GM23338 (cell line): Measurements from ENCODE around the gene LAX1. TPM values are rescaled to one million over a fixed set of nuclear protein-coding genes. Genes with fewer than 3 reads are reported as not detected.
A peak's percentile ranks its signal among the peaks of the same experiment; 100 is the strongest.

Experiments
- ATAC-seq: fragments of 200-7000 bp; cut with Tn5 transposase; 3 replicates; pipeline ENCODE4 v1.9.1; 2020
- DNase-seq: peaks from one replicate; pipeline ENCODE4 v3.0.0-alpha.2; 2015; ENCODE audit warnings: low spot score
- H2AFZ ChIP-seq: fragments of 200-600 bp; sonication (generic); 2 replicates; pipeline ENCODE4 v1.8.0; 2016; ENCODE audit warnings: antibody characterized with exemption, mild to moderate bottlenecking, moderate library complexity
- H3F3A ChIP-seq: fragments of 200-600 bp; sonication (generic); replicated peaks from 2 replicates; pipeline ENCODE4 v1.8.0; 2017; ENCODE audit warnings: antibody characterized with exemption, mixed run types, low read depth
- H3K27ac ChIP-seq: fragments of 200-600 bp; sonication (generic); 2 replicates; pipeline ENCODE4 v1.6.1; 2016; ENCODE audit warnings: low read depth
- H3K27me3 ChIP-seq: fragments of 200-600 bp; sonication (generic); 2 replicates; pipeline ENCODE4 v1.8.0; 2016; ENCODE audit warnings: mild to moderate bottlenecking, mixed run types, moderate library complexity; ENCODE audit not compliant: insufficient read depth
- H3K36me3 ChIP-seq: fragments of 200-600 bp; sonication (generic); 2 replicates; pipeline ENCODE4 v1.8.0; 2016; ENCODE audit warnings: mild to moderate bottlenecking; ENCODE audit not compliant: insufficient read depth
- H3K4me1 ChIP-seq: fragments of 200-600 bp; sonication (generic); 2 replicates; pipeline ENCODE4 v1.8.0; 2016; ENCODE audit warnings: mild to moderate bottlenecking, moderate library complexity; ENCODE audit not compliant: insufficient read depth
- H3K4me2 ChIP-seq: fragments of 200-600 bp; sonication (generic); 2 replicates; pipeline ENCODE4 v1.7.1; 2017; ENCODE audit warnings: mixed run types
- H3K4me3 ChIP-seq: fragments of 200-600 bp; sonication (generic); 2 replicates; pipeline ENCODE4 v1.6.1; 2016; ENCODE audit warnings: mixed run types
- H3K79me2 ChIP-seq: fragments of 200-600 bp; sonication (generic); replicated peaks from 2 replicates; pipeline ENCODE4 v1.8.0; 2017; ENCODE audit warnings: mild to moderate bottlenecking; ENCODE audit not compliant: insufficient read depth
- H3K9me2 ChIP-seq: fragments of 200-600 bp; sonication (generic); 2 replicates; pipeline ENCODE4 v1.8.0; 2017; ENCODE audit not compliant: insufficient read depth
- H4K20me1 ChIP-seq: fragments of 200-600 bp; sonication (generic); replicated peaks from 2 replicates; pipeline ENCODE4 v1.8.0; 2017; ENCODE audit warnings: mild to moderate bottlenecking; ENCODE audit not compliant: insufficient read depth
- H3K27ac Mint-ChIP-seq: 2 replicates; pipeline ENCODE4 v1.8.0; 2020; ENCODE audit warnings: inconsistent platforms, mild to moderate bottlenecking, moderate library complexity, mixed read lengths
- H3K27me3 Mint-ChIP-seq: 3 replicates; pipeline ENCODE4 v1.8.0; 2022; ENCODE audit warnings: low read depth, mild to moderate bottlenecking, moderate library complexity, mixed read lengths, inconsistent platforms; ENCODE audit not compliant: insufficient read depth, poor library complexity
- H3K36me3 Mint-ChIP-seq: 3 replicates; pipeline ENCODE4 v1.8.0; 2021; ENCODE audit warnings: low read depth, mild to moderate bottlenecking, inconsistent platforms, moderate library complexity, mixed read lengths
- H3K4me1 Mint-ChIP-seq: 3 replicates; pipeline ENCODE4 v1.8.0; 2020; ENCODE audit warnings: mild to moderate bottlenecking, inconsistent platforms, mixed read lengths
- H3K4me3 Mint-ChIP-seq: 3 replicates; pipeline ENCODE4 v1.8.0; 2021; ENCODE audit warnings: moderate library complexity, mild to moderate bottlenecking, inconsistent platforms, mixed read lengths
- H3K9me3 Mint-ChIP-seq: 3 replicates; pipeline ENCODE4 v1.8.0; 2020; ENCODE audit warnings: moderate library complexity, mild to moderate bottlenecking, inconsistent platforms, mixed read lengths
- CREB1 ChIP-seq: fragments of 250-450 bp; sonication (Bioruptor Pico); IDR thresholded peaks from 2 replicates; pipeline ENCODE4 v1.5.0; 2020; ENCODE audit warnings: low read depth, mild to moderate bottlenecking, moderate library complexity
- EZH2 ChIP-seq: fragments of 200-600 bp; sonication (generic); IDR thresholded peaks from one replicate; pipeline ENCODE4 v1.8.0; 2017; ENCODE audit warnings: antibody characterized with exemption, mild to moderate bottlenecking, low read depth; ENCODE audit not compliant: unreplicated experiment
- EZH2phosphoT487 ChIP-seq: fragments of 200-600 bp; sonication (generic); IDR thresholded peaks from one replicate; pipeline ENCODE4 v1.8.1; 2018; ENCODE audit warnings: antibody characterized with exemption; ENCODE audit not compliant: unreplicated experiment
- JUNB ChIP-seq: IDR thresholded peaks from one replicate; pipeline ENCODE4 v1.6.1; 2016; ENCODE audit warnings: antibody characterized with exemption; ENCODE audit not compliant: unreplicated experiment
- NANOG ChIP-seq: IDR thresholded peaks from 2 replicates; pipeline ENCODE4 v1.6.1; 2016; ENCODE audit warnings: antibody characterized with exemption, borderline replicate concordance
- POLR2AphosphoS5 ChIP-seq: IDR thresholded peaks from 2 replicates; pipeline ENCODE4 v1.6.1; 2016; ENCODE audit warnings: antibody characterized with exemption, low read depth
- STAT1 ChIP-seq: IDR thresholded peaks from one replicate; pipeline ENCODE4 v1.6.1; 2016; ENCODE audit warnings: antibody characterized with exemption; ENCODE audit not compliant: unreplicated experiment
- ZNF114 ChIP-seq: fragments of 250-450 bp; sonication (Bioruptor Pico); IDR thresholded peaks from 2 replicates; pipeline ENCODE4 v1.5.0; 2020; ENCODE audit warnings: mild to moderate bottlenecking, moderate library complexity
- ZNF331 ChIP-seq: fragments of 250-450 bp; sonication (Bioruptor Pico); IDR thresholded peaks from 2 replicates; pipeline ENCODE4 v1.5.0; 2020; ENCODE audit warnings: low read depth, mild to moderate bottlenecking, moderate library complexity
- polyA plus RNA-seq: library from polyadenylated mRNA; unstranded; fragments of >200 nt; fragmentation: Nextera tagmentation; extraction: Ambion mirVana; gene quantifications from 2 replicates; pipeline ENCODE4 v1.2.1, GENCODE V29; 2016
- total RNA-seq: library from RNA; depleted of rRNA; stranded (reverse); fragments of >200 nt; shearing (Covaris generic); gene quantifications from 2 replicates; pipeline ENCODE4 v1.2.3, GENCODE V29; 2014
- TF ChIP-seq, protein P1 (sequence below): IDR thresholded peaks from 2 replicates; pipeline ENCODE4 v1.6.1; 2016; ENCODE audit warnings: antibody characterized with exemption
- TF ChIP-seq, protein P2 (sequence below), 2 experiments: fragments of 200-600 bp in 1 of 2; sonication (generic) in 1 of 2; conservative IDR thresholded peaks; 2 replicates each; pipeline versions ENCODE4 v1.5.1 to v1.6.1; 2016 to 2017; ENCODE audit warnings: antibody characterized with exemption in 2 of 2, low read depth in 2 of 2, mild to moderate bottlenecking in 2 of 2, moderate library complexity in 1 of 2
- TF ChIP-seq, protein P3 (sequence below): IDR thresholded peaks from one replicate; pipeline ENCODE4 v1.6.1; 2018; ENCODE audit warnings: antibody characterized with exemption; ENCODE audit not compliant: unreplicated experiment

LAX1 gene
- total and polyA plus RNA-seq, 2 experiments from 2014 or later = not detected

DNA sequence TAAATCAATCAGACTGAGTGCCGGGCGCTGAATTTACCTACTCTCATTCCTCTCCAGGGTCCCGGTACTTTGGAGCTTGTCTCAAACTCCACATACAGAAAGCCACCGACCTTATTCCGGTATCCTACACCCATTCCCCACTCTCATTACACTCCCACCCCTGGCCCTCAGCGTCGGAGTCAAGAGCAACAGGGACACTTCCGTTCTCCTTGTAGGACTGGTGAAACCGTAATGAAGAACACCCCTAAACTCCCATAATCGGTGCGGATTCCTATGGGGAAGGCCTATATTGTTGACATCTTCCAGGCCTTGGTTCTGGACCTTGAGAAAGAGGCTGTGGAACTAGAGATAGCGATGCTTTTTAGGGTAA is 31.2 kb downstream of the LAX1 start (continued):
- TF ChIP-seq, protein P1, sequence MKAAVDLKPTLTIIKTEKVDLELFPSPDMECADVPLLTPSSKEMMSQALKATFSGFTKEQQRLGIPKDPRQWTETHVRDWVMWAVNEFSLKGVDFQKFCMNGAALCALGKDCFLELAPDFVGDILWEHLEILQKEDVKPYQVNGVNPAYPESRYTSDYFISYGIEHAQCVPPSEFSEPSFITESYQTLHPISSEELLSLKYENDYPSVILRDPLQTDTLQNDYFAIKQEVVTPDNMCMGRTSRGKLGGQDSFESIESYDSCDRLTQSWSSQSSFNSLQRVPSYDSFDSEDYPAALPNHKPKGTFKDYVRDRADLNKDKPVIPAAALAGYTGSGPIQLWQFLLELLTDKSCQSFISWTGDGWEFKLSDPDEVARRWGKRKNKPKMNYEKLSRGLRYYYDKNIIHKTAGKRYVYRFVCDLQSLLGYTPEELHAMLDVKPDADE = no peak
- TF ChIP-seq STAT1 (no peak), EZH2 (no peak), CREB1 (no peak), EZH2phosphoT487 (no peak), NANOG (no peak)
- TF ChIP-seq, protein P2, sequence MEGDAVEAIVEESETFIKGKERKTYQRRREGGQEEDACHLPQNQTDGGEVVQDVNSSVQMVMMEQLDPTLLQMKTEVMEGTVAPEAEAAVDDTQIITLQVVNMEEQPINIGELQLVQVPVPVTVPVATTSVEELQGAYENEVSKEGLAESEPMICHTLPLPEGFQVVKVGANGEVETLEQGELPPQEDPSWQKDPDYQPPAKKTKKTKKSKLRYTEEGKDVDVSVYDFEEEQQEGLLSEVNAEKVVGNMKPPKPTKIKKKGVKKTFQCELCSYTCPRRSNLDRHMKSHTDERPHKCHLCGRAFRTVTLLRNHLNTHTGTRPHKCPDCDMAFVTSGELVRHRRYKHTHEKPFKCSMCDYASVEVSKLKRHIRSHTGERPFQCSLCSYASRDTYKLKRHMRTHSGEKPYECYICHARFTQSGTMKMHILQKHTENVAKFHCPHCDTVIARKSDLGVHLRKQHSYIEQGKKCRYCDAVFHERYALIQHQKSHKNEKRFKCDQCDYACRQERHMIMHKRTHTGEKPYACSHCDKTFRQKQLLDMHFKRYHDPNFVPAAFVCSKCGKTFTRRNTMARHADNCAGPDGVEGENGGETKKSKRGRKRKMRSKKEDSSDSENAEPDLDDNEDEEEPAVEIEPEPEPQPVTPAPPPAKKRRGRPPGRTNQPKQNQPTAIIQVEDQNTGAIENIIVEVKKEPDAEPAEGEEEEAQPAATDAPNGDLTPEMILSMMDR (conservative IDR thresholded peaks at IDR 0.05; ENCODE audit: low read depth in 2 of 2) = no peak

DNA sequence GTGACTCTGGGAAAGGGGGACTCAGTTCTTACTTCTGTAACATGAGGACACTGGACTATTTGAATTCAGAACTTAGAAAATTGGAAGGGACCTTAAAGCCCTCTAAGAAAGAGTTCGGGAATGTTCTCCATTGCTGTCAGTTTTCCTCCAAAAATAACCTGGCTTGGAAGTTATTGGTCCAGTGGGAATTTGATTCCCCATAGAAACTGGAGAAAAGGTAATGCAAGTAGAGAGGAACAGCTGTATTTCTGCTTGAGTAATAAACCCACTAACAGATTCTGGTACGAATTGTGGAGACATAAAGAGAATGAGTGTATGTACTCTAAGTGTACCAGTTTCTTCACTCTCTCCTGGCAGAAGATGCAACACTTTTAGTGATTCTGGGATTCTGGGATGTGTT is 32.2 kb downstream of the LAX1 start:
- Mint-ChIP-seq H3K4me3 (peak overlapping the region; percentile 94), H3K36me3 (peaks cover 42% of the 10 kb centered on the region), H3K27me3 (peaks cover 13% of the 10 kb centered on the region), H3K9me3 (peaks cover 30% of the 10 kb centered on the region), H3K4me1 (peaks cover 44% of the 10 kb centered on the region), H3K27ac (0 out of 2 replicates have a peak overlapping the region, but pooled peaks have one; percentile 62)
- Histone ChIP-seq H3K27ac (peak overlapping the region; percentile 100; the same call in 1 of the 2 replicates), H3K4me3 (peak overlapping the region; percentile 73), H3K4me2 (peak overlapping the region; percentile 84), H3K9me2 (peaks cover 13% of the 10 kb centered on the region), H2AFZ (no peak overlapping the region), H3K79me2 (peaks cover 62% of the 10 kb centered on the region), H4K20me1 (peaks cover 19% of the 10 kb centered on the region), H3K27me3 (no peaks in the 10 kb centered on the region), H3K4me1 (peaks cover 17% of the 10 kb centered on the region), H3F3A (peaks cover 12% of the 10 kb centered on the region), H3K36me3 (peaks cover 16% of the 10 kb centered on the region; the same call in 1 of the 2 replicates)
- no peak for DNase-seq
- ATAC-seq = no peak
- TF ChIP-seq EZH2phosphoT487 (no peak), POLR2AphosphoS5 (no peak), JUNB (no peak), ZNF114 (CRISPR knock-in tag) (no peak), STAT1 (no peak), ZNF331 (no peak), EZH2 (no peak), NANOG (no peak)
- TF ChIP-seq, protein P1 = no peak
- TF ChIP-seq, protein P2 (conservative IDR thresholded peaks at IDR 0.05; ENCODE audit: low read depth in 2 of 2) = no peak
- TF ChIP-seq, protein P3, sequence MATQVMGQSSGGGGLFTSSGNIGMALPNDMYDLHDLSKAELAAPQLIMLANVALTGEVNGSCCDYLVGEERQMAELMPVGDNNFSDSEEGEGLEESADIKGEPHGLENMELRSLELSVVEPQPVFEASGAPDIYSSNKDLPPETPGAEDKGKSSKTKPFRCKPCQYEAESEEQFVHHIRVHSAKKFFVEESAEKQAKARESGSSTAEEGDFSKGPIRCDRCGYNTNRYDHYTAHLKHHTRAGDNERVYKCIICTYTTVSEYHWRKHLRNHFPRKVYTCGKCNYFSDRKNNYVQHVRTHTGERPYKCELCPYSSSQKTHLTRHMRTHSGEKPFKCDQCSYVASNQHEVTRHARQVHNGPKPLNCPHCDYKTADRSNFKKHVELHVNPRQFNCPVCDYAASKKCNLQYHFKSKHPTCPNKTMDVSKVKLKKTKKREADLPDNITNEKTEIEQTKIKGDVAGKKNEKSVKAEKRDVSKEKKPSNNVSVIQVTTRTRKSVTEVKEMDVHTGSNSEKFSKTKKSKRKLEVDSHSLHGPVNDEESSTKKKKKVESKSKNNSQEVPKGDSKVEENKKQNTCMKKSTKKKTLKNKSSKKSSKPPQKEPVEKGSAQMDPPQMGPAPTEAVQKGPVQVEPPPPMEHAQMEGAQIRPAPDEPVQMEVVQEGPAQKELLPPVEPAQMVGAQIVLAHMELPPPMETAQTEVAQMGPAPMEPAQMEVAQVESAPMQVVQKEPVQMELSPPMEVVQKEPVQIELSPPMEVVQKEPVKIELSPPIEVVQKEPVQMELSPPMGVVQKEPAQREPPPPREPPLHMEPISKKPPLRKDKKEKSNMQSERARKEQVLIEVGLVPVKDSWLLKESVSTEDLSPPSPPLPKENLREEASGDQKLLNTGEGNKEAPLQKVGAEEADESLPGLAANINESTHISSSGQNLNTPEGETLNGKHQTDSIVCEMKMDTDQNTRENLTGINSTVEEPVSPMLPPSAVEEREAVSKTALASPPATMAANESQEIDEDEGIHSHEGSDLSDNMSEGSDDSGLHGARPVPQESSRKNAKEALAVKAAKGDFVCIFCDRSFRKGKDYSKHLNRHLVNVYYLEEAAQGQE = no peak
